Stimulated activated effector memory CD8-positive, alpha-beta T cell treated with anti-CD3 and anti-CD28 coated beads, Interleukin-12 subunit alpha, Interleukin-12 subunit beta, amount 100 ng/mL, for 72 hours (primary cell): ENCODE measurements around the gene ZNF280A.
"Not testable (repeated sequence)": the region's sequence is repeated elsewhere in the genome, so short reads cannot be mapped to it uniquely, and the experiment has no call there.

Experiments
- ATAC-seq: fragments of 150-1000 bp; cut with Tn5 transposase; 2 replicates; pipeline ENCODE4 v1.10.0; 2021
- DNase-seq, 2 donors: peaks; one replicate each; pipeline ENCODE4 v3.0.0; 2021 to 2022; ENCODE audit warnings: low spot score in 2 of 2
- H3K27ac Mint-ChIP-seq: one replicate; pipeline ENCODE4 v1.8.0; 2022; ENCODE audit warnings: mild to moderate bottlenecking, mixed read lengths
- H3K36me3 Mint-ChIP-seq: one replicate; pipeline ENCODE4 v1.8.0; 2022; ENCODE audit warnings: mild to moderate bottlenecking, mixed read lengths
- H3K4me1 Mint-ChIP-seq: one replicate; pipeline ENCODE4 v1.8.0; 2022; ENCODE audit warnings: mixed read lengths
- H3K4me3 Mint-ChIP-seq: one replicate; pipeline ENCODE4 v1.8.0; 2022; ENCODE audit warnings: mild to moderate bottlenecking, mixed read lengths
- H3K9me3 Mint-ChIP-seq: one replicate; pipeline ENCODE4 v1.8.0; 2022; ENCODE audit warnings: mixed read lengths

ZNF280A gene

GRCh38 chr22:22508274-22509176 is 11.5 kb downstream of the ZNF280A start, which contains the start of gene ZNF280B:
ZNF280B (minus strand) TSS chr22:22508742; CDS start chr22:22489398, 19,344 bp downstream.
- ATAC-seq, result peak; percentile 97
- Mint-ChIP-seq H3K9me3 (peaks cover 6% of the 10 kb centered on the region), H3K4me1 (peaks cover 18% of the 10 kb centered on the region), H3K4me3 (peak within 1 kb of the TSS; percentile 78), H3K27ac (peak within 1 kb of the TSS; percentile 72), H3K36me3 (peaks cover 29% of the 10 kb centered on the region)
- DNase-seq, result peak; percentile 80 to 94

GRCh38 chr22:22507743-22508273 is 12.3 kb downstream of the ZNF280A start:
- no peak for ATAC-seq
- peak overlapping the region; percentile 78 for H3K4me3 Mint-ChIP-seq
- H3K27ac Mint-ChIP-seq, result peak overlapping the region; percentile 72
- DNase-seq, result no peak
- peaks cover 6% of the 10 kb centered on the region for H3K9me3 Mint-ChIP-seq
- H3K36me3 Mint-ChIP-seq, result peaks cover 29% of the 10 kb centered on the region
- H3K4me1 Mint-ChIP-seq, result peaks cover 18% of the 10 kb centered on the region

- H3K36me3 Mint-ChIP-seq, result peaks cover 29% of the 10 kb centered on the region
- no peak for DNase-seq
- peaks cover 6% of the 10 kb centered on the region for H3K9me3 Mint-ChIP-seq
- H3K27ac Mint-ChIP-seq, result no peak overlapping the region
- peaks cover 18% of the 10 kb centered on the region for H3K4me1 Mint-ChIP-seq
- no peak for ATAC-seq
- H3K4me3 Mint-ChIP-seq, result no peak overlapping the region
These were observed 13.3 kb downstream of the ZNF280A start for GRCh38 chr22:22506736-22507135.

- H3K36me3 Mint-ChIP-seq, result peaks cover 16% of the 10 kb centered on the region
- H3K27ac Mint-ChIP-seq, result no peak overlapping the region
- no peaks in the 10 kb centered on the region for H3K9me3 Mint-ChIP-seq
- no peak overlapping the region for H3K4me3 Mint-ChIP-seq
- DNase-seq (no peak), ATAC-seq (no peak)
- peaks cover 5% of the 10 kb centered on the region for H3K4me1 Mint-ChIP-seq
These were observed 21.8 kb downstream of the ZNF280A start for GRCh38 chr22:22498267-22498666.

DNA sequence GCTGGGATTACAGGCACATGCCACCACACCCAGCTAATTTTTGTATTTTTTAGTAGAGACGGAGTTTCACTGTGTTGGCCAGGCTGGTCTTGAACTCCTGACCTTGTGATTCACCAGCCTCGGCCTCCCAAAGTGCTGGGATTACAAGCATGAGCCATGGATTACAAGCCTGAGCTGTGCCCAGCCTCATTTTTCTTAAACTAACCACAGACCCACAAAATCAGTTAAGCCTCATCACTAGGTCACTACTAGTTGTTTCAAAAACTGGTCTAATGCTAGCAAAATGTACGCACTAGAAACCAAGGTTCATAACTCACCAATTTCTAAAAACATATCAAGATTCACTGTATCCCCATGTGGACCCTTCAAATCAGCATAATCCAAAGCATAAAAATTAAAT is 28.5 kb downstream of the ZNF280A start:
- not testable (repeated sequence) for H3K4me1 Mint-ChIP-seq, H3K27ac Mint-ChIP-seq
- H3K36me3 Mint-ChIP-seq, result peaks cover 28% of the 10 kb centered on the region

DNA sequence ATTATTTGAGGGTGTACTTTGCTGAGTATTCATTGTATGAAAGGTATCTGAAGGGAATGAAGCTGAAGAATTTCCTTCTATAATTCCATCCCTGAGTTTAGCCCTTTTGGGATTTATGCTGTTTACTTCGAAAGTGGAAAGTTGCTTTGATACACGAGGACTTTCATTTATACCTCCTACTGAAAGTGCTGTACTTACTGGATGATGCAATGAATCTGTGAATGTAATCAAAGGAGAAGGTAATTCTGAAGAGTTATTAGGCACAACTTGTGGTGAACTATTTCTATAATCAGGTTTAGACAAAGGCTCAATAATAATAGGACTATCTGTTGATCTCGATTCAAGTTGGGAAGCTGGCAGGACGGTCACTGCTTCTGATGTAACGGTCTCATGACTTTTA is 31.3 kb downstream of the ZNF280A start:
- DNase-seq (no peak), ATAC-seq (no peak)
- peaks cover 25% of the 10 kb centered on the region for H3K36me3 Mint-ChIP-seq
- H3K4me1 Mint-ChIP-seq, result no peaks in the 10 kb centered on the region
- H3K27ac Mint-ChIP-seq, result peak overlapping the region; percentile 30
- H3K4me3 Mint-ChIP-seq, result no peak overlapping the region
- H3K9me3 Mint-ChIP-seq, result no peaks in the 10 kb centered on the region

More for the DNA sequence above, 28.5 kb downstream of the ZNF280A start:
- H3K9me3 Mint-ChIP-seq, H3K4me3 Mint-ChIP-seq, ATAC-seq, DNase-seq: not testable (repeated sequence)

GRCh38 chr22:22487869-22488597 is 32.0 kb downstream of the ZNF280A start:
- no peak for DNase-seq
- no peaks in the 10 kb centered on the region for H3K9me3 Mint-ChIP-seq
- no peak overlapping the region for H3K27ac Mint-ChIP-seq
- no peak overlapping the region for H3K4me3 Mint-ChIP-seq
- peaks cover 25% of the 10 kb centered on the region for H3K36me3 Mint-ChIP-seq
- H3K4me1 Mint-ChIP-seq, result no peaks in the 10 kb centered on the region
- no peak for ATAC-seq

- no peak for ATAC-seq
- Mint-ChIP-seq H3K4me1 (no peaks in the 10 kb centered on the region), H3K27ac (no peak overlapping the region)
These were observed 33.0 kb downstream of the ZNF280A start for GRCh38 chr22:22487059-22487458.

DNA sequence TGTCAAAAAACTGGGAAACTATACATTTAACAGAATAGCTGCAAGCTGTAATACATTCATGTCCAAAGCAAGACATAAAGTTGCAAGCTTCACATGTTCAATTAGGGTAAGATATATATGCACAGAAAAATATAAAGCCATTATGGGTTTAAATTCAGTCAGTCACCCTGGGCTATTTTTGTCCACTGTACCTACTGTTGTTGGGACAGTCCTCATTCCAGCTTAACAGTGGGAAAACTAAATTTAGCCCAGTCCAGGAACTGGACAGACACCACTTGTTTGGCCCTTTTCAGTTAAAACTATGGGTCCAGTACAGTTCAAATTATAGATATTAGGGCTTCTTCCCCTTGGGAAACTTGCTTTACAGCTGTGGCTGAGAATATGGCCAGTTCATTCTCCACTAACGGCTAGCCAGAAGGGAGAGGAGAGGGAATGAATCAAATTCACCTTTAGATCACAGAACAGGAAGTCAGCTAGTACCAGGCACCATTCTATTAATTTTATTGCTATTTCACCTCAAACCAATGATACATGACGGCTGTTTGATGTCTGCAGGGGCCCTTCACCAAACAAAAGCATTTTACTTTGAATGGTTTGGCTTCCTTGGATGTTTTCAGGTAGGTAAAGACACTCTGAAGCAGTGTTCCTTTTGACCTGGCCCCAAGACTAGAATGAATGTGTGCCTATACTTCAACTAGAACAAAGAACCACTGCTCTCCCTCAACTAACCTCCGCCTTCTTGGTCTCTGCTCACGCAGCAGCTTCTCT is 33.8 kb downstream of the ZNF280A start:
- Mint-ChIP-seq H3K9me3 (no peaks in the 10 kb centered on the region), H3K27ac (no peak overlapping the region), H3K4me1 (no peaks in the 10 kb centered on the region), H3K4me3 (no peak overlapping the region), H3K36me3 (peaks cover 20% of the 10 kb centered on the region)
- DNase-seq, result no peak
- no peak for ATAC-seq

More at GRCh38 chr22:22487059-22487458, 33.0 kb downstream of the ZNF280A start:
- peaks cover 20% of the 10 kb centered on the region for H3K36me3 Mint-ChIP-seq
- no peaks in the 10 kb centered on the region for H3K9me3 Mint-ChIP-seq
- no peak for DNase-seq
- H3K4me3 Mint-ChIP-seq, result no peak overlapping the region

GRCh38 chr22:22485524-22485923 is 34.5 kb downstream of the ZNF280A start:
- DNase-seq, result no peak
- no peak overlapping the region for H3K4me3 Mint-ChIP-seq
- no peaks in the 10 kb centered on the region for H3K4me1 Mint-ChIP-seq
- no peaks in the 10 kb centered on the region for H3K9me3 Mint-ChIP-seq
- no peak for ATAC-seq
- no peak overlapping the region for H3K27ac Mint-ChIP-seq
- peaks cover 20% of the 10 kb centered on the region for H3K36me3 Mint-ChIP-seq

DNA sequence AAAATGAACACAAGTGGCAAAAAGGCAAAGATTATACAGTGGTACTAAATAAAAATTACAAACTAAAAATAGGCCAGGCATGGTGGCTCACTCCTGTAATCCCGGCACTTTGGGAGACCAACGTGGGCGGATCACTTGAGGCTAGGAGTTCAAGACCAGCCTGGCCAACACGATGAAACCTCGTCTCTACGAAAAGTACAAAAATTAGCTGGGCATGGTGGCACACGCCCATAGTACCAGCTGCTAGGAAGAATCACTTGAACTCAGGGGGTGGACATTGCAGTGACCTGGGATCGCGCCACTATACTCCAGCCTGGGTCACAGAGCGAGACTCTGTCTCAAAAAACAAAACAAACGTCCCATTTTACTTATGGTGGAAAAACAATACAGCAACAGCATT is 36.0 kb downstream of the ZNF280A start:
- ATAC-seq (no peak), DNase-seq (no peak)
- Mint-ChIP-seq H3K4me1 (no peaks in the 10 kb centered on the region), H3K36me3 (peaks cover 20% of the 10 kb centered on the region), H3K27ac (no peak overlapping the region), H3K9me3 (no peaks in the 10 kb centered on the region), H3K4me3 (no peak overlapping the region)

GRCh38 chr22:22480940-22481339 is 39.1 kb downstream of the ZNF280A start:
- H3K4me3 Mint-ChIP-seq, result no peak overlapping the region
- H3K36me3 Mint-ChIP-seq, result peaks cover 5% of the 10 kb centered on the region
- no peak overlapping the region for H3K27ac Mint-ChIP-seq
- no peaks in the 10 kb centered on the region for H3K9me3 Mint-ChIP-seq
- H3K4me1 Mint-ChIP-seq, result no peaks in the 10 kb centered on the region
- ATAC-seq, result no peak
- DNase-seq, result no peak

DNA sequence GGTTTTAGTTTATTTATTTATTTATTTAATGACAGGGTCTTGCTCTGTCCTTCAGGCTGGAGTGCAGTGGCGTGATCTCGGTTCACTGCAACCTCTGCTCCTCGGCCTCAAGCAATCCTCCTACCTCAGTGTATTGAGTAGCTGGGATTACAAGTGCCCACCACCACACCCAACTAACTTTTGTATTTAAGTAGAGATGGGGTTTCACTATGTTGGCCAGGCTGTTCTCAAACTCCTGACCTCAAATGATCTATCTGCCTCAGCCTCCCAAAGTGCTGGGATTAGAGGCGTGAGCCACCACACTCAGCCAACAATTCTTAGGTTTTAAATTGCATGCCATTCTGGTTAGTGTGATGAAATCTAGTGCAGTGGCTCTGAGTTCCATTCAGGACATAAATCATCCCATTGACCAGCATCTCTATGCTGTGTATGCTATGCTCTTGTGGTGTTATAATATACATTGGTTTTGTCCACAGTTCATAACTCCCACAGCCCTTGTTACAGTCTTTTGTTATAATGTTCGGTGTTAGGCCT is 40.0 kb downstream of the ZNF280A start:
- Mint-ChIP-seq H3K36me3 (peaks cover 5% of the 10 kb centered on the region), H3K9me3 (no peaks in the 10 kb centered on the region), H3K4me3 (no peak overlapping the region), H3K27ac (no peak overlapping the region), H3K4me1 (no peaks in the 10 kb centered on the region)
- no peak for ATAC-seq
- no peak for DNase-seq

GRCh38 chr22:22479116-22479515 is 41.0 kb downstream of the ZNF280A start:
- no peak overlapping the region for H3K27ac Mint-ChIP-seq
- H3K36me3 Mint-ChIP-seq, result no peaks in the 10 kb centered on the region
- no peak overlapping the region for H3K4me3 Mint-ChIP-seq
- no peak for ATAC-seq
- H3K9me3 Mint-ChIP-seq, result no peaks in the 10 kb centered on the region
- no peak for DNase-seq
- no peaks in the 10 kb centered on the region for H3K4me1 Mint-ChIP-seq

- H3K4me1 Mint-ChIP-seq, result no peaks in the 10 kb centered on the region
- no peaks in the 10 kb centered on the region for H3K36me3 Mint-ChIP-seq
- no peak overlapping the region for H3K4me3 Mint-ChIP-seq
- no peak overlapping the region for H3K27ac Mint-ChIP-seq
- no peak for ATAC-seq
- H3K9me3 Mint-ChIP-seq, result no peaks in the 10 kb centered on the region
- DNase-seq, result no peak
These were observed 41.6 kb downstream of the ZNF280A start for GRCh38 chr22:22478470-22478869.
